CD4-positive, alpha-beta T cell treated with Interleukin-4 for 4 hours (primary cell): Measurements from ENCODE around the gene BNIP2.
"Not testable (repeated sequence)": the region's sequence is repeated elsewhere in the genome, so short reads cannot be mapped to it uniquely, and the experiment has no call there.

Experiments used
- DNase-seq: peaks from one replicate; pipeline ENCODE4 v3.0.0-alpha.2; 2020

BNIP2 gene

GRCh38 chr15:59687836-59688235 lies 1.3 kb downstream of the BNIP2 start:
- peak; percentile 58 for DNase-seq

DNA sequence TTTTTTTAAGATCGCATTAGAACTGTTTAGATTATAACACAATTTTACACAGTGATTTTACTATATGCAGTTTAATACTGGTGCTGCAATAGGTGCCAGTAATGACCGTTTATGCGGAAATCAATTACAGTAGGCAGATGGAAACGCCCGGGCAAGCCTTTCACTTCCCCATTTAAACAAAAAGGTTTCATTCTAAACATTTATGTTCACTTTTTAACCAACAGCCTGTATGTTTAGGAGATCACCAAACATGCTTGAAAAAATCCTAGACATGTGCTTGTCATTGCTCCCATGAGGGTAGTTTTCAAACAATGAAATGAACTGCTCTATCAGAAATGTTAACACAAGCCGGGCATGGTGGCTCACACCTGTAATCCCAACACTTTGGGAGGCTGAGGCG lies 2.7 kb downstream of the BNIP2 start:
- no peak for DNase-seq

- no peak for DNase-seq
These were observed 3.3 kb downstream of the BNIP2 start for GRCh38 chr15:59685737-59686297.

- DNase-seq = no peak
These were observed 8.2 kb downstream of the BNIP2 start for GRCh38 chr15:59680870-59681269.

DNA sequence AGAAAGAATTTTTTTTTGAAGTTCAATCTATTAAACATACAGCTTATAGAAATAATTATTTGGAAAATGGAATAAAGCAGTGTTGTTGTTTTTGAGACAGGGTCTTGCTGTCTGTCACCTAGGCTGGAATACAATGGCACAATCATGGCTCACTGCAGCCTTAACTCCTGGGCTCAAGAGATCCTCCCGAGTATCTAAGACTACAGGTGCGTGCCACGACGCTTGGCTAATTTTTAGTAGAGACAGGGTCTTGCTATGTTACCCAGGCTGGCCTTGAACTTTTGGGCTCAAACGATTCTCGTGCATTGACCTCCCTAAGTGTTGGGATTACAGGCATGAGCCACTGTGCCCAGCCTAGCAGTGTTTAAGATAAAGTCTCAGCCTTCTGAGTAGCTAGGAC lies 8.8 kb downstream of the BNIP2 start:
- no peak for DNase-seq

GRCh38 chr15:59678620-59679019 lies 10.5 kb downstream of the BNIP2 start:
- DNase-seq = no peak

DNA sequence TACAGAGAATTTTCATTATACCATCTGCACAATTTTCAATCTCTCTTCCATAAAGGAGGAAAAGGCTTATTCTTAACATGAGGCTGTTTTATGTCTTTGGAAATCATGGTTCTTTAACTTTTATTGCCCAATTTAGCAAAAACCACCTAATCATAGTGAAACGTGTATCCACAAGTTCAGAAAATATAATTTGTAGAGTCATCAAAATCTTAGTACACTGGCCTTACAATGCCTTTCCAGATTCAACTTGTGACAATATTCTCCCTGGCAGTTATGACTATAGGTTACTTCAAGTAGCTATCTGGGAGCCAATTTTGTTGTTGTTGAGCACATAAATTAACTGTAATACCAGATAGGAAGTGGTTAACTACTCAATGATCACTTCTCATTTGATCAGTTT lies 10.9 kb downstream of the BNIP2 start:
- DNase-seq = no peak

DNA sequence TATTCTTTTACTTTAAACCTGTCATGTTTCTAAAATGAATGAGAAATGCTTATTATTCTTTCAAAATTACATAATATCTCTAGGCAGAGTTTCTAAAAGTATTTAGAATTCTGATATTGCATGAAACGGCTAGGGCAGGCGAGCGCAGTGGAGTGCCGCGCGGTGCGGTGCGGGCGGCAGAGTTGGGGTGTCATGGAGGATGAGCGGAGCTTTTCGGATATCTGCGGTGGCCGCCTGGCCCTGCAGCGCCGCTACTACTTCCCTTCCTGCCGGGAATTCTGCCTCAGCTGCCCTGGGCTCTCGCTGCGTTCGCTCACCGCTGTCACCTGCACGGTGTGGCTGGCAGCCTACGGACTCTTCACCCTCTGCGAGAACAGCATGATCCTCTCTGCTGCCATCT lies 12.6 kb downstream of the BNIP2 start:
- no peak for DNase-seq

GRCh38 chr15:59674361-59674877 lies 14.7 kb downstream of the BNIP2 start:
- DNase-seq = no peak

DNA sequence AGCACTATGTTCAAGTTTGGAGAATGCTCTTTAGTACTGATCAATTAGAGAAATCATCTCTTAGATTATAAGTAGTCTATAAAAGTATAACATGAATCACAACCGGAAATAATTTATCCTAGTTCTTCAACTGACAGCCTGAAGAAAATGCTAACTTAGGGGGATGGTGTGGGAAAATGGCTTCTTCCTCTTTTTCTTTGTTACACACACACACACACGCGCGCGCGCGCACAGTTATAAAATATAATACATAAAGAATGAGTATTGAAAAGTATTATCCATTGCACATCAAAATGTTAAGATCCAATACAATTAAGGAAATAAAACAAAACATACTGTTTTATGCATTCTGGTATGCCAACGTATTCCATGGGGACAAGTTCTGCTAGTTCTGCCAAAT lies 20.6 kb downstream of the BNIP2 start:
- DNase-seq = no peak

DNA sequence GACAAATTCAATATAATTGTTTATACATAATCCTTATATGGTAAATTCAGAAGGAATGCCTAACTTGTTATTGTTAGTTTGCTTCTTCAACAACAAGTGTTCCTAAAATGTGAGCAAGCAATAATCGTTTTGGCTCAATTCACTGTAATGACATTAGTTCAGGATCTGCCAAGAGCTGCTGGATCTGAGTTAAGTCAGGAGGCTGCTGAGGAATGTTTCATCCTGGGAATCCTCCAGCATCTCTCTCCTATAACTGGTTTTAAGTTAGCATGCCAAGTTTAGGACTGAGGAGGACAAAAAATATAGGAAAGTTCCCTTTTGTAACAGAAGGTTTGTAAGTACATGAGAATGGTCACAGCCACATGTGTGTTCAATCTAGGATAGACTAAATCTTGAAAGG lies 26.9 kb downstream of the BNIP2 start:
- DNase-seq = no peak

GRCh38 chr15:59659366-59659765 lies 29.8 kb downstream of the BNIP2 start:
- DNase-seq = no peak

DNA sequence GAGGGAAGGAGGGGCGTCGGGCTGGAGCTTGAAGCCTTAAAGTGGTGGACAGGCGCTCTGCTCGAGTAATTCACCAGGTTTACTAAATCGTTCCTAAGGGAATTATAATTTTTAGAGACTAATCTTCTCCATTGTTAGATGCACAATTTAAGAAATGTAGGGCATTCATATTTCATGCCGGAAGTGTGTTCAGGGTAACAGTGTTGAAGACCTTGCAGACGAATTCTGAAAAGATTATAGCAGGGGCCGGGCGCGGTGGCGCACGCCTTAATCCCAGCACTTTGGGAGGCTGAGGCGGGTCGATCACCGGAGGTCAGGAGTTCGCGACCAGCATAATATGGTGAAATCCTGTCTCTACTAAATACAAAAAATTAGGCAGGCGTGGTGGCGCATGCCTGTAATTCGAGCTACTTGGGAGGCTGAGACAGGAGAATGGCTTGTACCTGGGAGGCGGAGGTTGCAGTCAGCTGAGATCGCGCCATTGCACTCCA lies 31.4 kb downstream of the BNIP2 start:
- no peak for DNase-seq

- DNase-seq = peak; percentile 89
These were observed 32.1 kb downstream of the BNIP2 start, which contains the start of gene GTF2A2 for GRCh38 chr15:59656897-59657634. Gene GTF2A2, minus strand, starts transcription at chr15:59657515. Its CDS starts 5,238 bp downstream, at chr15:59652277.

GRCh38 chr15:59654046-59654445 lies 35.1 kb downstream of the BNIP2 start:
- DNase-seq = no peak

DNA sequence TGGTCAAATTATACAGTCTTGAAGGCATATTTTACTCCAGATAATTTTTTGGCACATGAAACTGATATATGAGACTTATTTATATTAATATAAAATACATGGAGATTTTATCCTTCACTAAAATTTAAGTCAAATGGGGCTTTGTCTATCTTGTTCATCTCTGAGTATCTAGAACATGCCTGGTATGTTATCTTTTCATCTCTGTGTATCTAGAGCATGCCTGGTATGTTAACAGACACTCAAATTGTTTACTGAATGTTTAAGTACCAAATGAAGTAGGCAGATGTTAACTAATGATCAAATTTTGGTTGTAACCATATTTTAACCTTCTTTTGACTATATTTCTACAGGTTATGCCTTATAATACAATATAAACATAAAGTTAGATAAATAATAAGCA lies 39.5 kb downstream of the BNIP2 start:
- DNase-seq = no peak

- no peak for DNase-seq
These were observed 42.0 kb downstream of the BNIP2 start for GRCh38 chr15:59647085-59647484.

GRCh38 chr15:59646277-59646676 lies 42.8 kb downstream of the BNIP2 start:
- no peak for DNase-seq

- not testable (repeated sequence) for DNase-seq
These were observed 43.3 kb downstream of the BNIP2 start for GRCh38 chr15:59645812-59646211.

DNA sequence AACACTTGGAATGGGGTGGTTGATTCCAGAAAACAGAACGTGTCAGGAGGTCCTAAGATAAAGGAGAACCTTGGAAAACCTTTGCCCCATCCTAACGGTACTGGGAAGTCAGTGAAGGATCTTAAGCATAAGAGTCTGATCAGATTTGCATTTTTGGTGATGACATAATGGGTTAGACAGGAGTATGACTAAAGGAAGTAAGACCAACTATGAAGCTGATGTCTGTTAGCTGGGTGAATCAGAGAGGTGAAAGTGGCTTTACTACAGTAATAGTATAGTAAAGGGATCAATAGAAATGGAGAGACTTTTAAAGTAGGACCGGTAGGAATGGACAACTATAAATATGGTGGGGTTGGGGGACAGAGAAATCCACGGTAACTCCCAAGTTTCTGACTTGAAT lies 44.4 kb downstream of the BNIP2 start:
- DNase-seq = no peak

- no peak for DNase-seq
These were observed 46.8 kb downstream of the BNIP2 start for GRCh38 chr15:59642351-59642750.

GRCh38 chr15:59637507-59637906 lies 51.6 kb downstream of the BNIP2 start:
- DNase-seq = not testable (repeated sequence)

DNA sequence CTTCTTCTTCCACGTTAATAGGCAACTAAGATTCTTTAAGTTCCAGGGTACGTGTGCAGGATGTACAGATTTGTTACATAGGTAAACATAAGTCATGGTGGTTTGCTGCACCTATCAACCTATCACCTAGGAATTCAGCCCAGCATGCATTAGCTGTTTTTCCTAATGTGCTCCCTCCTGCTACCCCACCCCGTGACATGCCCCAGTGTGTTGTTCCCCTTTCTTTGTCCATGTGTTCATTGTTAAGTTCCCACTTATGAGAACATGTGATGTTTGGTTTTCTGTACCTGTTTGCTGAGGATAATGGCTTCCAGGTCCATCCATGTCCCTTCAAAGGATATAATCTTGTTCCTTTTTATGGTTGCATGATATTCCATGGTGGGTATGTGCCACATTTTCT lies 52.9 kb downstream of the BNIP2 start:
- no peak for DNase-seq

- DNase-seq = no peak
These were observed 56.4 kb downstream of the BNIP2 start for GRCh38 chr15:59632714-59633113.
